ENCODE data around the gene SMOC1.
"Not testable (repeated sequence)": the region's sequence is repeated elsewhere in the genome, so short reads cannot be mapped to it uniquely, and the experiment has no call there.

SMOC1 gene

GRCh38 chr14:69901113-69901951, 22.1 kb downstream of the SMOC1 start:
- TF ChIP-seq CTCF (IDR thresholded peaks at IDR 0.05; ENCODE audit: low read depth, low read length), result no peak

GRCh38 chr14:69903046-69903445, 23.8 kb downstream of the SMOC1 start:
- H3K4me3 ChIP-seq (ENCODE audit: low read depth, low read length), result not testable (repeated sequence)

More at GRCh38 chr14:69901113-69901951, 22.1 kb downstream of the SMOC1 start:
- H3K4me3 ChIP-seq (ENCODE audit: low read depth, low read length), result no peak overlapping the region

- TF ChIP-seq CTCF (IDR thresholded peaks at IDR 0.05; ENCODE audit: low read depth, low read length), result no peak
Measured at GRCh38 chr14:69904246-69904645, 25.0 kb downstream of the SMOC1 start.

GRCh38 chr14:69906201-69906600, 27.0 kb downstream of the SMOC1 start:
- H3K4me3 ChIP-seq (ENCODE audit: low read depth, low read length), result no peak overlapping the region
- TF ChIP-seq CTCF (IDR thresholded peaks at IDR 0.05; ENCODE audit: low read depth, low read length), result no peak

More at GRCh38 chr14:69904246-69904645, 25.0 kb downstream of the SMOC1 start:
- no peak overlapping the region for H3K4me3 ChIP-seq (ENCODE audit: low read depth, low read length)

GRCh38 chr14:69909826-69910550, 30.8 kb downstream of the SMOC1 start:
- no peak for TF ChIP-seq CTCF (IDR thresholded peaks at IDR 0.05; ENCODE audit: low read depth, low read length)
- no peak overlapping the region for H3K4me3 ChIP-seq (ENCODE audit: low read depth, low read length)

- H3K4me3 ChIP-seq (ENCODE audit: low read depth, low read length), result no peak overlapping the region
- no peak for TF ChIP-seq CTCF (IDR thresholded peaks at IDR 0.05; ENCODE audit: low read depth, low read length)
Measured at GRCh38 chr14:69910871-69911270, 31.7 kb downstream of the SMOC1 start.

GRCh38 chr14:69913686-69914085, 34.5 kb downstream of the SMOC1 start:
- TF ChIP-seq CTCF (IDR thresholded peaks at IDR 0.05; ENCODE audit: low read depth, low read length), result no peak
- H3K4me3 ChIP-seq (ENCODE audit: low read depth, low read length), result no peak overlapping the region
